ENCODE data around the gene SSBP1.

- TF ChIP-seq, protein P1, sequence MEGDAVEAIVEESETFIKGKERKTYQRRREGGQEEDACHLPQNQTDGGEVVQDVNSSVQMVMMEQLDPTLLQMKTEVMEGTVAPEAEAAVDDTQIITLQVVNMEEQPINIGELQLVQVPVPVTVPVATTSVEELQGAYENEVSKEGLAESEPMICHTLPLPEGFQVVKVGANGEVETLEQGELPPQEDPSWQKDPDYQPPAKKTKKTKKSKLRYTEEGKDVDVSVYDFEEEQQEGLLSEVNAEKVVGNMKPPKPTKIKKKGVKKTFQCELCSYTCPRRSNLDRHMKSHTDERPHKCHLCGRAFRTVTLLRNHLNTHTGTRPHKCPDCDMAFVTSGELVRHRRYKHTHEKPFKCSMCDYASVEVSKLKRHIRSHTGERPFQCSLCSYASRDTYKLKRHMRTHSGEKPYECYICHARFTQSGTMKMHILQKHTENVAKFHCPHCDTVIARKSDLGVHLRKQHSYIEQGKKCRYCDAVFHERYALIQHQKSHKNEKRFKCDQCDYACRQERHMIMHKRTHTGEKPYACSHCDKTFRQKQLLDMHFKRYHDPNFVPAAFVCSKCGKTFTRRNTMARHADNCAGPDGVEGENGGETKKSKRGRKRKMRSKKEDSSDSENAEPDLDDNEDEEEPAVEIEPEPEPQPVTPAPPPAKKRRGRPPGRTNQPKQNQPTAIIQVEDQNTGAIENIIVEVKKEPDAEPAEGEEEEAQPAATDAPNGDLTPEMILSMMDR (IDR thresholded peaks at IDR 0.05; ENCODE audit: control extremely low read depth in 1 of 3, insufficient read depth in 1 of 3, low read depth in 1 of 3, low read length in 3 of 3): no peak
- TF ChIP-seq GTF2F1 (IDR thresholded peaks at IDR 0.05; ENCODE audit: borderline replicate concordance, low read depth, low read length) (no peak), JUND (IDR thresholded peaks at IDR 0.05; ENCODE audit: low read length) (no peak), KDM4A (IDR thresholded peaks at IDR 0.05; ENCODE audit: low read depth, low read length, severe bottlenecking) (no peak), SIN3A (conservative IDR thresholded peaks at IDR 0.05 in 1 of 2, IDR thresholded peaks at IDR 0.05 in 1 of 2; ENCODE audit: low read depth in 1 of 2, low read length in 2 of 2) (no peak), CEBPB (IDR thresholded peaks at IDR 0.05; ENCODE audit: low read depth, low read length) (no peak), JUN (IDR thresholded peaks at IDR 0.05; ENCODE audit: low read depth, low read length) (no peak), EP300 (IDR thresholded peaks at IDR 0.05; ENCODE audit: borderline replicate concordance in 1 of 2, low read depth in 2 of 2, low read length in 2 of 2) (no peak), POLR2A (IDR thresholded peaks at IDR 0.05; ENCODE audit: control extremely low read depth in 1 of 2, low read depth in 2 of 2, low read length in 2 of 2) (no peak), EZH2 (IDR thresholded peaks at IDR 0.05; ENCODE audit: low read depth, low read length, severe bottlenecking) (no peak), CHD2 (IDR thresholded peaks at IDR 0.05; ENCODE audit: low read length) (no peak), GABPA (IDR thresholded peaks at IDR 0.05; ENCODE audit: borderline replicate concordance, insufficient read depth, low read length) (no peak)
Observed at GRCh38 chr7:141763797-141764196, 25.6 kb downstream of the SSBP1 start, which contains the start of gene TAS2R3.
